Right lobe of liver (tissue), 4 donors: ENCODE measurements around the gene FSTL5.

ENCODE experiments used
- CTCF ChIP-seq, 4 donors: fragments of 200-600 bp in 3 of 4; fragments of 450-650 bp in 1 of 4; IDR thresholded peaks; one replicate each; pipeline versions ENCODE4 v1.5.1 to v1.8.0; 2016 to 2022; ENCODE audit warnings: antibody characterized with exemption in 4 of 4, mild to moderate bottlenecking in 2 of 4
- POLR2A ChIP-seq: fragments of 450-650 bp; IDR thresholded peaks from one replicate; pipeline ENCODE4 v1.6.1; 2017; ENCODE audit warnings: antibody characterized with exemption, mild to moderate bottlenecking
- donor health status: DM: no; HTN: no; CAD: no.
- donor health status: DM: no; HTN: no; CAD: no.
- donor health status: DM: no; HTN: yes; CAD: no.

GRCh38 chr4:161538941-161539340, 624.9 kb downstream of the FSTL5 start:
- TF ChIP-seq POLR2A (no peak), CTCF (IDR thresholded peaks at IDR 0.05) (no peak)
